Stimulated activated memory B cell treated with anti-CD40 and anti-IgM and Interleukin-4, amounts not matched to agents 10 μg/mL and 1 μg/mL and 100 μg/mL, for 72 hours (primary cell): Measurements from ENCODE around the gene COA6.

Experiments
- ATAC-seq: fragments of 150-1000 bp; cut with Tn5 transposase; 2 replicates; pipeline ENCODE4 v1.10.0; 2021
- H3K27ac Mint-ChIP-seq: one replicate; pipeline ENCODE4 v1.8.0; 2022; ENCODE audit warnings: mild to moderate bottlenecking, mixed read lengths
- H3K27me3 Mint-ChIP-seq: one replicate; pipeline ENCODE4 v1.8.0; 2022; ENCODE audit warnings: mixed read lengths
- H3K36me3 Mint-ChIP-seq: one replicate; pipeline ENCODE4 v1.8.0; 2022; ENCODE audit warnings: mixed read lengths
- H3K4me1 Mint-ChIP-seq: one replicate; pipeline ENCODE4 v1.8.0; 2022; ENCODE audit warnings: mixed read lengths
- H3K4me3 Mint-ChIP-seq: one replicate; pipeline ENCODE4 v1.8.0; 2022; ENCODE audit warnings: mild to moderate bottlenecking, moderate library complexity, mixed read lengths
- H3K9me3 Mint-ChIP-seq: one replicate; pipeline ENCODE4 v1.8.0; 2022; ENCODE audit warnings: mixed read lengths

COA6 gene

GRCh38 chr1:234427950-234428646 is 54.8 kb downstream of the COA6 start:
- no peak for ATAC-seq
- Mint-ChIP-seq H3K27me3 (no peaks in the 10 kb centered on the region), H3K9me3 (no peaks in the 10 kb centered on the region), H3K4me1 (no peaks in the 10 kb centered on the region), H3K4me3 (no peak overlapping the region), H3K36me3 (peaks cover 72% of the 10 kb centered on the region), H3K27ac (no peak overlapping the region)

- ATAC-seq, result no peak
- no peaks in the 10 kb centered on the region for H3K9me3 Mint-ChIP-seq
- no peaks in the 10 kb centered on the region for H3K27me3 Mint-ChIP-seq
- no peak overlapping the region for H3K27ac Mint-ChIP-seq
- H3K36me3 Mint-ChIP-seq, result peaks cover 72% of the 10 kb centered on the region
- no peak overlapping the region for H3K4me3 Mint-ChIP-seq
- peaks cover 11% of the 10 kb centered on the region for H3K4me1 Mint-ChIP-seq
These were observed 56.2 kb downstream of the COA6 start for GRCh38 chr1:234429434-234429806.

- no peak for ATAC-seq
- H3K9me3 Mint-ChIP-seq, result no peaks in the 10 kb centered on the region
- no peak overlapping the region for H3K27ac Mint-ChIP-seq
- H3K4me3 Mint-ChIP-seq, result no peak overlapping the region
- peaks cover 12% of the 10 kb centered on the region for H3K4me1 Mint-ChIP-seq
- H3K36me3 Mint-ChIP-seq, result peaks cover 74% of the 10 kb centered on the region
- H3K27me3 Mint-ChIP-seq, result no peaks in the 10 kb centered on the region
These were observed 57.4 kb downstream of the COA6 start for GRCh38 chr1:234430691-234431090.

- H3K4me1 Mint-ChIP-seq, result peaks cover 12% of the 10 kb centered on the region
- H3K36me3 Mint-ChIP-seq, result peaks cover 75% of the 10 kb centered on the region
- no peaks in the 10 kb centered on the region for H3K9me3 Mint-ChIP-seq
- no peak overlapping the region for H3K4me3 Mint-ChIP-seq
- no peak for ATAC-seq
- no peak overlapping the region for H3K27ac Mint-ChIP-seq
- no peaks in the 10 kb centered on the region for H3K27me3 Mint-ChIP-seq
These were observed 58.0 kb downstream of the COA6 start for GRCh38 chr1:234431255-234431654.

GRCh38 chr1:234433563-234434285 is 60.5 kb downstream of the COA6 start:
- no peak overlapping the region for H3K27ac Mint-ChIP-seq
- no peaks in the 10 kb centered on the region for H3K9me3 Mint-ChIP-seq
- H3K4me3 Mint-ChIP-seq, result no peak overlapping the region
- no peaks in the 10 kb centered on the region for H3K27me3 Mint-ChIP-seq
- peak; percentile 55 for ATAC-seq
- H3K36me3 Mint-ChIP-seq, result peaks cover 77% of the 10 kb centered on the region
- H3K4me1 Mint-ChIP-seq, result peaks cover 12% of the 10 kb centered on the region
